Stimulated activated naive CD4-positive, alpha-beta T cell (primary cell): ENCODE data around the gene RTP2.
A peak's percentile ranks its signal among the peaks of the same experiment; 100 is the strongest.

Experiments
- DNase-seq, 6 experiments: peaks; one replicate each; lab custom pipeline; 2025; lab: John Stamatoyannopoulos, UW

Gene RTP2

GRCh38 chr3:187738331-187739093 is 36.2 kb upstream of the RTP2 start:
- DNase-seq: peak; percentile 36 to 72 (median 54)

- DNase-seq: no peak
Measured at GRCh38 chr3:187738071-187738330, 35.6 kb upstream of the RTP2 start.

- peak in 4 of 6 experiments; percentile 11 to 30 (median 21) for DNase-seq
Measured at GRCh38 chr3:187737368-187738070, 35.2 kb upstream of the RTP2 start.

- no peak for DNase-seq
Measured at GRCh38 chr3:187737006-187737367, 34.6 kb upstream of the RTP2 start.

- DNase-seq: no peak
Measured at GRCh38 chr3:187736418-187736871, 34.1 kb upstream of the RTP2 start.

GRCh38 chr3:187735837-187736236 is 33.5 kb upstream of the RTP2 start:
- DNase-seq: no peak

GRCh38 chr3:187735383-187735782 is 33.0 kb upstream of the RTP2 start:
- no peak for DNase-seq

- no peak for DNase-seq
Measured at GRCh38 chr3:187734841-187735240, 32.5 kb upstream of the RTP2 start.

- no peak for DNase-seq
Measured at GRCh38 chr3:187733371-187733770, 31.0 kb upstream of the RTP2 start.

- DNase-seq: no peak
Measured at GRCh38 chr3:187729598-187729997, 27.2 kb upstream of the RTP2 start.

GRCh38 chr3:187728940-187729583 is 26.7 kb upstream of the RTP2 start:
- no peak for DNase-seq

- DNase-seq: no peak
Measured at GRCh38 chr3:187728248-187728647, 25.9 kb upstream of the RTP2 start.

- no peak for DNase-seq
Measured at GRCh38 chr3:187726564-187726963, 24.2 kb upstream of the RTP2 start.

- DNase-seq: no peak
Measured at GRCh38 chr3:187725653-187726370, 23.5 kb upstream of the RTP2 start.

GRCh38 chr3:187725224-187725623 is 22.9 kb upstream of the RTP2 start:
- no peak for DNase-seq

GRCh38 chr3:187722206-187722612 is 19.9 kb upstream of the RTP2 start:
- no peak for DNase-seq

- no peak for DNase-seq
Measured at GRCh38 chr3:187721055-187721454, 18.7 kb upstream of the RTP2 start.

- no peak for DNase-seq
Measured at GRCh38 chr3:187720337-187720670, 17.9 kb upstream of the RTP2 start.

- DNase-seq: no peak
Measured at GRCh38 chr3:187719628-187720336, 17.4 kb upstream of the RTP2 start.

GRCh38 chr3:187718802-187719201 is 16.4 kb upstream of the RTP2 start:
- DNase-seq: no peak

GRCh38 chr3:187717572-187717971 is 15.2 kb upstream of the RTP2 start:
- no peak for DNase-seq

GRCh38 chr3:187714404-187714979 is 12.1 kb upstream of the RTP2 start:
- peak; percentile 32 to 68 (median 54) for DNase-seq
